Measurements from ENCODE around the gene NPAS3.

GRCh38 chr14:33404054-33404453 is 465.4 kb downstream of the NPAS3 start:
- TF ChIP-seq POLR2A (IDR thresholded peaks at IDR 0.05; ENCODE audit: low read length), result no peak
- TF ChIP-seq GATA1 (IDR thresholded peaks at IDR 0.05; ENCODE audit: low read depth, low read length), result no peak

Data from erythroblast (primary cell).